Jurkat, Clone E6-1 (cell line): ENCODE measurements around the gene KTI12.
"Not testable (repeated sequence)": the region's sequence is repeated elsewhere in the genome, so short reads cannot be mapped to it uniquely, and the experiment has no call there.

ENCODE experiments used
- DNase-seq: peaks from one replicate; pipeline ENCODE4 v3.0.0-alpha.2; 2011; ENCODE audit warnings: low read depth, low spot score
- H3K4me3 ChIP-seq: 2 replicates; pipeline ENCODE4 v1.5.1; 2011; ENCODE audit warnings: mild to moderate bottlenecking, low read length, control low read depth, moderate library complexity

Gene KTI12

GRCh38 chr1:52045666-52046195, 12.1 kb upstream of the KTI12 start:
- DNase-seq, result not testable (repeated sequence)

GRCh38 chr1:52045236-52045635, 11.6 kb upstream of the KTI12 start:
- no peak overlapping the region for H3K4me3 ChIP-seq
- no peak for DNase-seq

More at GRCh38 chr1:52045666-52046195, 12.1 kb upstream of the KTI12 start:
- H3K4me3 ChIP-seq, result not testable (repeated sequence)

- no peak for DNase-seq
- no peak overlapping the region for H3K4me3 ChIP-seq
These were observed 8.1 kb upstream of the KTI12 start for GRCh38 chr1:52041551-52042185.

GRCh38 chr1:52037909-52038308, 4.3 kb upstream of the KTI12 start:
- DNase-seq, result no peak
- no peak overlapping the region for H3K4me3 ChIP-seq

GRCh38 chr1:52037402-52037814, 3.8 kb upstream of the KTI12 start:
- no peak for DNase-seq
- no peak overlapping the region for H3K4me3 ChIP-seq

GRCh38 chr1:52034050-52034384, 407 bp upstream of the KTI12 start:
- DNase-seq, result no peak
- peak overlapping the region; percentile 97 for H3K4me3 ChIP-seq

- peak overlapping the region; percentile 97 for H3K4me3 ChIP-seq
- DNase-seq, result no peak
These were observed 852 bp downstream of the KTI12 start for GRCh38 chr1:52032785-52033131.

- peak overlapping the region; percentile 97 for H3K4me3 ChIP-seq
- no peak for DNase-seq
These were observed 1.4 kb downstream of the KTI12 start for GRCh38 chr1:52032124-52032784.

- DNase-seq, H3K4me3 ChIP-seq: not testable (repeated sequence)
These were observed 4.8 kb downstream of the KTI12 start for GRCh38 chr1:52028839-52029238.

- DNase-seq, result no peak
These were observed 5.3 kb downstream of the KTI12 start for GRCh38 chr1:52028328-52028727.

GRCh38 chr1:52026278-52026677, 7.3 kb downstream of the KTI12 start:
- H3K4me3 ChIP-seq, result no peak overlapping the region

More at GRCh38 chr1:52028328-52028727, 5.3 kb downstream of the KTI12 start:
- no peak overlapping the region for H3K4me3 ChIP-seq

GRCh38 chr1:52022133-52022532, 11.5 kb downstream of the KTI12 start:
- H3K4me3 ChIP-seq, result no peak overlapping the region
- DNase-seq, result no peak

More at GRCh38 chr1:52026278-52026677, 7.3 kb downstream of the KTI12 start:
- no peak for DNase-seq

- no peak overlapping the region for H3K4me3 ChIP-seq
- no peak for DNase-seq
These were observed 25.4 kb downstream of the KTI12 start for GRCh38 chr1:52008071-52008809.

GRCh38 chr1:52007215-52008002, 26.2 kb downstream of the KTI12 start:
- no peak for DNase-seq
- no peak overlapping the region for H3K4me3 ChIP-seq

- H3K4me3 ChIP-seq, DNase-seq: not testable (repeated sequence)
These were observed 27.5 kb downstream of the KTI12 start for GRCh38 chr1:52006081-52006553.

- not testable (repeated sequence) for H3K4me3 ChIP-seq, DNase-seq
These were observed 28.1 kb downstream of the KTI12 start for GRCh38 chr1:52005548-52005947.

- H3K4me3 ChIP-seq, result no peak overlapping the region
- no peak for DNase-seq
These were observed 29.7 kb downstream of the KTI12 start for GRCh38 chr1:52003877-52004276.

GRCh38 chr1:52002038-52002917, 31.3 kb downstream of the KTI12 start:
- DNase-seq, result peak; percentile 80
- no peak overlapping the region for H3K4me3 ChIP-seq
